Measurements from ENCODE around the gene SNHG17.

The SNHG17 gene

DNA sequence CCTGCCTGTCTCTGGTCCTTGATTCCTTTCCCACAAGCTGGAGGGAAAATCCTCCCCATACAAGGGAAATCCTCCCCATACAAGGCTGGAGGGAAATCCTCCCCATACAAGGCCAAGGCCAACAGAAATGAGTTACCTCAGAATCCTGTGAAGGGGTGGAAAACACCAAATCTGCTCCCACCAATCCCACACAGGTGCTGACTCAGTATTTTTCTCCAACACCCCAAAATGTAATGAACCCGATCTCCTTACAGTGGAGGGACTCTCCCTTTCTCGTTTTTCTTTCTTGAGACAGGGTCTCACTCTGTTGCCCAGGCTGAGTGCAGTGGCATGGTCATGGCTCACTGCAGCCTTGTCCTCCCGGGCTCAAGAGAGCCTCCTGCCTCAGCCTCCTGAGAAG lies 6.3 kb downstream of the SNHG17 start:
- Histone ChIP-seq H3K27me3 (ENCODE audit: insufficient read depth, low read depth, severe bottlenecking) (no peaks in the 10 kb centered on the region), H3K36me3 (peaks cover 100% of the 10 kb centered on the region), H3K27ac (no peak overlapping the region), H3K9me3 (ENCODE audit: severe bottlenecking) (no peaks in the 10 kb centered on the region), H3K4me3 (ENCODE audit: low read depth, low read length) (no peak overlapping the region)
- DNase-seq, result no peak
- TF ChIP-seq, protein P1, sequence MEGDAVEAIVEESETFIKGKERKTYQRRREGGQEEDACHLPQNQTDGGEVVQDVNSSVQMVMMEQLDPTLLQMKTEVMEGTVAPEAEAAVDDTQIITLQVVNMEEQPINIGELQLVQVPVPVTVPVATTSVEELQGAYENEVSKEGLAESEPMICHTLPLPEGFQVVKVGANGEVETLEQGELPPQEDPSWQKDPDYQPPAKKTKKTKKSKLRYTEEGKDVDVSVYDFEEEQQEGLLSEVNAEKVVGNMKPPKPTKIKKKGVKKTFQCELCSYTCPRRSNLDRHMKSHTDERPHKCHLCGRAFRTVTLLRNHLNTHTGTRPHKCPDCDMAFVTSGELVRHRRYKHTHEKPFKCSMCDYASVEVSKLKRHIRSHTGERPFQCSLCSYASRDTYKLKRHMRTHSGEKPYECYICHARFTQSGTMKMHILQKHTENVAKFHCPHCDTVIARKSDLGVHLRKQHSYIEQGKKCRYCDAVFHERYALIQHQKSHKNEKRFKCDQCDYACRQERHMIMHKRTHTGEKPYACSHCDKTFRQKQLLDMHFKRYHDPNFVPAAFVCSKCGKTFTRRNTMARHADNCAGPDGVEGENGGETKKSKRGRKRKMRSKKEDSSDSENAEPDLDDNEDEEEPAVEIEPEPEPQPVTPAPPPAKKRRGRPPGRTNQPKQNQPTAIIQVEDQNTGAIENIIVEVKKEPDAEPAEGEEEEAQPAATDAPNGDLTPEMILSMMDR (IDR thresholded peaks at IDR 0.05; ENCODE audit: low read depth, low read length), result no peak

DNA sequence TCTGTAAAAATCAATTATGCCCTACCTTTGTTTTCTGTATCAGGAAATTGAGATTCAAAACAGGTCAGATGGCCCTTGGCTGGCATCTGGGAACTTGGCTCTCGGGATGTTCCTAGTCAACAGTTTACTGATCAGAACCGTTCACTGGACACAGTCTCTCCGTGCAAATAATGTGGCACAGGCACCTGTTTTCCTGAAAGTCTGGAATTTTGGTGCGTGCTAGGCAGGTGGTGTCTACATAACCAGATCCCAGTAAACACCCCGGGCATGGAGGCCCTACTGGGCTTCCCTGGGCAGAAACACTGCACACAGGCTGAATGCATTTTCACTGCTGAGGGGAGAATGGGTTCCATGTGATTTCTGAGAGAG lies 7.5 kb downstream of the SNHG17 start:
- DNase-seq, result no peak
- Histone ChIP-seq H3K36me3 (peaks cover 99% of the 10 kb centered on the region), H3K4me3 (ENCODE audit: low read depth, low read length) (no peak overlapping the region), H3K27ac (no peak overlapping the region), H3K9me3 (ENCODE audit: severe bottlenecking) (no peaks in the 10 kb centered on the region), H3K27me3 (ENCODE audit: insufficient read depth, low read depth, severe bottlenecking) (no peaks in the 10 kb centered on the region)
- TF ChIP-seq, protein P1 (IDR thresholded peaks at IDR 0.05; ENCODE audit: low read depth, low read length), result no peak

DNA sequence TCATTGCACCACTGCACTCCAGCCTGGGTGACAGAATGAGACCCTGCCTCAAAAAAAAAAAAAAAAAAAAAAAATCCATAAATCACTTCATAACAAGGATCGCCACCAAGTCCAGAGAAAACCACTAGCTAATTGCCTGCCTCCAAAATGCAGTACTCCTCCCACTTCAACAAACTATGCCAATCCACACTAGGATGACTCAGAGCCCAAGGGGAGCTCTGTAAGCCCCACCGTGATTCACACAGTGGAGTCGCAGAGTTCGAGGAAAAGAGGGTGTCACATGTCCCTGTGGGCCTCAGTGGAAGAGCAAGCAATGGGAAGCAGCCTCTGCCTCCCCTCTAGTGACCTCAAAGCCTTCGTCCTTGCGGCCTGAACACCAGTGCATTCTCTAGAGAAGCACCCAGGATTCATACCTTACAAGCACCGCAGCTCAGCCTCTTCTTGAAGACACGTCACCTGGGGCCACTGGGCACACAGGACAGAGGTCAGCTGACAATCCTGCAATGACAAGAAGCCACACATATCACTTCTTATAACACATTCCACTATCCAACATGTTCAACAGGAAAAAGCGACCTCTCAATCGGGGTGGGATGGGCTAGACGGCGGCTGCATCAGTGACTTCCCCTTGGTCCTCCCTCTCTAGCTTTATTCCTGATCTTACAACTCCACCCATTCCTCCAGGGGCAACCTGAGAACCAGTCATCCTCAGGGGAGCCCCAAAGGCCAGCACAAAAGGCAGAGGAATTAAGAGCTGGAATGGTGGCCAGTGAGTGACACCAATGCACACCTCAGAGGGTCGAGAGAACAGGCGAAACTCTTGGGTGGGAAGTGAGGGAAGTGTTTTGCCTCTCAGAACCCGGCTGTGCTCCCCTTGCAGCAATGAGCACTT lies 8.9 kb downstream of the SNHG17 start:
- DNase-seq, result no peak
- TF ChIP-seq, protein P1 (IDR thresholded peaks at IDR 0.05; ENCODE audit: low read depth, low read length), result no peak
- Histone ChIP-seq H3K27me3 (ENCODE audit: insufficient read depth, low read depth, severe bottlenecking) (no peaks in the 10 kb centered on the region), H3K27ac (no peak overlapping the region), H3K4me3 (ENCODE audit: low read depth, low read length) (no peak overlapping the region), H3K9me3 (ENCODE audit: severe bottlenecking) (no peaks in the 10 kb centered on the region), H3K36me3 (peaks cover 99% of the 10 kb centered on the region)

DNA sequence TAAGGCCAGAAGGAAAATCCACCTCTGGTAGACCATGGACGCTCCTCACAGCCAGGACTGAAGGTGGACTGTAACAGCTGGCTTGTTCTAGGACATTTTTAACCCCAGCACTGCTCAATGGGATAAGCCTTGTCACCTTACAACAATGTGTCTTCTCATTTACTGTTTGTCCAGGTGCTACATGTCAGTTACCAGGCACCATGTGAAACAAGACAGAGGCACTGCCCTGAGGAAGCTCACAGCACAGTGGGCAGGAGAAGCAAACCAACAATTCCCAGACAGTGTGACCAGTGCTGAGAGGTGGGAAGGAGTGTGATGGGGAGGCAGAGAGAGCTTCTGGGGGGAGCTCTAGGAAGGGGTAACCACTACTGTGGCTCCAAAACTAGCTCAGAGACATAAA lies 10.7 kb downstream of the SNHG17 start:
- Histone ChIP-seq H3K36me3 (peaks cover 99% of the 10 kb centered on the region), H3K27me3 (ENCODE audit: insufficient read depth, low read depth, severe bottlenecking) (no peaks in the 10 kb centered on the region), H3K4me3 (ENCODE audit: low read depth, low read length) (no peak overlapping the region), H3K9me3 (ENCODE audit: severe bottlenecking) (no peaks in the 10 kb centered on the region), H3K27ac (no peak overlapping the region)
- TF ChIP-seq, protein P1 (IDR thresholded peaks at IDR 0.05; ENCODE audit: low read depth, low read length), result no peak
- DNase-seq, result no peak

DNA sequence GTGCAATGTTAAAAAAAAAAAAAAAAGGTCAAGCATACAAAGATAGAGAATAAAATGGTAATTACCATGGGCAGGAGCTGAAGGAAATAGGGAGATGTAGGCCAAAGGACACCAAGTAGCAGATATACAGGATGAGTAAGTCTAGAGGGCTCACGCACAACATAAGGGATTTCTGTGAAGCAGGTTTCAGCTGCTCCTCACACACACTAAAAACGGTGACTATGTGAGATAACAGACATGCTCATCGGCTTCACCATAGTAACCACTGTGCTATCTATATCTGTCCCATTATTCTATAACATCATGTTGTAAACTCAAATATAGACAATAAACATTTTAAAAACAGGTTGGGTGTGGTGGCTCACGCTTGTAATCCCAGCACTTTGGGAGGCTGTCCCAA lies 11.6 kb downstream of the SNHG17 start:
- H3K27me3 ChIP-seq (ENCODE audit: insufficient read depth, low read depth, severe bottlenecking), result no peaks in the 10 kb centered on the region
- no peak for DNase-seq
- TF ChIP-seq, protein P1 (IDR thresholded peaks at IDR 0.05; ENCODE audit: low read depth, low read length), result no peak
- H3K4me3 ChIP-seq (ENCODE audit: low read depth, low read length), result no peak overlapping the region
- H3K36me3 ChIP-seq, result peaks cover 99% of the 10 kb centered on the region
- H3K9me3 ChIP-seq (ENCODE audit: severe bottlenecking), result no peaks in the 10 kb centered on the region
- H3K27ac ChIP-seq, result no peak overlapping the region

DNA sequence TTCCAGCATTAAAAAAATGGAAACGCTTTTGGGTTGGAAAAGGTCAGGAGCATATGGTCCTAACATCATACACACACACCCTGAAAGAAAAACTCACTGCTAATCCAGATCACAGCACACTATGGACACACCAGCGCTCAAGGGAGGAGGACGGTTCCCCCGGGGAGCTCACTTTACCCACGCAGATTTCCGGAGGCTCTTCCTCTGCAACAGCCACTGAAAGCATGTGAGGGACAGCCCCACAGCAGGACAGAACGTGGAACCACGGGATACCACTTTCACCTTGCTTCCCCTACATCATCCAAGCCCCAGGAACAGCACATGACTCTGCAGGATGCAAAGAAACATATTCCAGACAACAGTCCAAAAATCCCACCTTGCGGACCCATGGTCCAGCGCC lies 13.2 kb downstream of the SNHG17 start:
- DNase-seq, result no peak
- H3K4me3 ChIP-seq (ENCODE audit: low read depth, low read length), result no peak overlapping the region
- peaks cover 96% of the 10 kb centered on the region for H3K36me3 ChIP-seq
- H3K9me3 ChIP-seq (ENCODE audit: severe bottlenecking), result no peaks in the 10 kb centered on the region
- TF ChIP-seq, protein P1 (IDR thresholded peaks at IDR 0.05; ENCODE audit: low read depth, low read length), result no peak
- no peaks in the 10 kb centered on the region for H3K27me3 ChIP-seq (ENCODE audit: insufficient read depth, low read depth, severe bottlenecking)
- H3K27ac ChIP-seq, result no peak overlapping the region
